ENCODE results near the gene ABCA5.

DNA sequence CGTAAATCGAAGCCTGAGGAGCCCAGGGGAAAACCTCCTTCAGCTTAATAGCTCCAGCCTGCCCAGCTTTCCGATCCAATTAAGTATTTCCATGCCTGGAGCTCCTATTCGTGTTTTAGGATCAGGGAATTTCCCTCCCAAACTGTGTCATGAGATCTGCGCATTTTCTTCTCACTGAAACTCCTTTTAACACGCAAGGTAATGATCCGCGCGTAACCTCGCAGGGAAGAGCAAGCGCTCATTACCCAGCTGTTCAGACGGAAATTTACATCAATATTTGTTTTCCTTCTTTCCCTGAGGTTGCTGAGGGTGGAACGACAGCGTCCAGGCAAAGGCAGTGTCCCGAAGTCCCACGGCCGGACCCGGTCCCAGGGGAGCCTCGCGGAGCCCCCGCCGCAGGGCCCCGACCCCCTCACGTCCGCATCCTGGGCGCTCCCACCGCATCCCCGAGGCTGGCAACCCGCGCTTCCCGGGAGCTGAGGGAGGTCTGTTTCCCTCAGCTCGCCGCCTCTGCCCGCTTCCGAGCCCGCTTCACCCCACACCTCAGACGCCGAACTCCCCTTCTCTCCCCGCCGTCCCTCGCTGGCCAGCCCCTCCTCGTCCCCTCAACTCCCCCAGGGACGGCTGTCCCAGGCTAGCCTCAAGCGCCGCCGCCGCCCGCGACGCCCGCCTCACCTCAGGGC is 415 bp downstream of the ABCA5 start:
- TF ChIP-seq, protein P1, sequence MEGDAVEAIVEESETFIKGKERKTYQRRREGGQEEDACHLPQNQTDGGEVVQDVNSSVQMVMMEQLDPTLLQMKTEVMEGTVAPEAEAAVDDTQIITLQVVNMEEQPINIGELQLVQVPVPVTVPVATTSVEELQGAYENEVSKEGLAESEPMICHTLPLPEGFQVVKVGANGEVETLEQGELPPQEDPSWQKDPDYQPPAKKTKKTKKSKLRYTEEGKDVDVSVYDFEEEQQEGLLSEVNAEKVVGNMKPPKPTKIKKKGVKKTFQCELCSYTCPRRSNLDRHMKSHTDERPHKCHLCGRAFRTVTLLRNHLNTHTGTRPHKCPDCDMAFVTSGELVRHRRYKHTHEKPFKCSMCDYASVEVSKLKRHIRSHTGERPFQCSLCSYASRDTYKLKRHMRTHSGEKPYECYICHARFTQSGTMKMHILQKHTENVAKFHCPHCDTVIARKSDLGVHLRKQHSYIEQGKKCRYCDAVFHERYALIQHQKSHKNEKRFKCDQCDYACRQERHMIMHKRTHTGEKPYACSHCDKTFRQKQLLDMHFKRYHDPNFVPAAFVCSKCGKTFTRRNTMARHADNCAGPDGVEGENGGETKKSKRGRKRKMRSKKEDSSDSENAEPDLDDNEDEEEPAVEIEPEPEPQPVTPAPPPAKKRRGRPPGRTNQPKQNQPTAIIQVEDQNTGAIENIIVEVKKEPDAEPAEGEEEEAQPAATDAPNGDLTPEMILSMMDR (IDR thresholded peaks at IDR 0.05) = no peak
- TF ChIP-seq POLR2A (IDR thresholded peaks at IDR 0.05) = no peak
